Activated T-helper 17 cell treated with anti-CD3 and anti-CD28 coated beads, Interleukin-2, amount 50 U/mL, for 72 hours (primary cell): ENCODE data around the gene FAM110D. TPM values are rescaled to one million over a fixed set of nuclear protein-coding genes. Genes with fewer than 3 reads are reported as not detected.
A peak's percentile ranks its signal among the peaks of the same experiment; 100 is the strongest.

Experiments
- ATAC-seq: fragments of 150-1000 bp; cut with Tn5 transposase; replicated peaks from 2 replicates; pipeline ENCODE4 v1.10.0; 2021; ENCODE audit warnings: mild to moderate bottlenecking, moderate library complexity
- H3K27ac Mint-ChIP-seq: one replicate; pipeline ENCODE4 v1.8.0; 2022; ENCODE audit warnings: mixed read lengths
- H3K27me3 Mint-ChIP-seq: one replicate; pipeline ENCODE4 v1.8.0; 2022; ENCODE audit warnings: mixed read lengths
- H3K36me3 Mint-ChIP-seq: one replicate; pipeline ENCODE4 v1.8.0; 2022; ENCODE audit warnings: low read depth, mild to moderate bottlenecking, mixed read lengths
- H3K4me1 Mint-ChIP-seq: one replicate; pipeline ENCODE4 v1.8.0; 2022; ENCODE audit warnings: mixed read lengths
- H3K4me3 Mint-ChIP-seq: one replicate; pipeline ENCODE4 v1.8.0; 2022; ENCODE audit warnings: mild to moderate bottlenecking, mixed read lengths
- H3K9me3 Mint-ChIP-seq: one replicate; pipeline ENCODE4 v1.8.0; 2022; ENCODE audit warnings: mixed read lengths
- total RNA-seq, 2 donors: library from RNA; stranded (reverse); gene quantifications; one replicate each; pipeline ENCODE4 v1.2.3, GENCODE V29; 2022

FAM110D gene
- total RNA-seq, result not detected

- no peaks in the 10 kb centered on the region for H3K36me3 Mint-ChIP-seq
- H3K4me3 Mint-ChIP-seq, result no peak within 1 kb of the TSS
- H3K9me3 Mint-ChIP-seq, result no peaks in the 10 kb centered on the region
- H3K27me3 Mint-ChIP-seq, result peaks cover 30% of the 10 kb centered on the region
- no peak for ATAC-seq
- H3K27ac Mint-ChIP-seq, result no peak within 1 kb of the TSS
- no peaks in the 10 kb centered on the region for H3K4me1 Mint-ChIP-seq
These were observed at the start of gene FAM110D for GRCh38 chr1:26158908-26159742. FAM110D (plus strand) TSS chr1:26159079; CDS start chr1:26161292, 2,213 bp downstream.

- Mint-ChIP-seq H3K36me3 (peaks cover 11% of the 10 kb centered on the region), H3K27me3 (no peaks in the 10 kb centered on the region), H3K27ac (peak overlapping the region; percentile 92), H3K4me3 (peak overlapping the region; percentile 91), H3K4me1 (peaks cover 12% of the 10 kb centered on the region), H3K9me3 (no peaks in the 10 kb centered on the region)
- ATAC-seq, result no peak
These were observed 49.4 kb upstream of the FAM110D start for GRCh38 chr1:26109229-26110164.

- Mint-ChIP-seq H3K9me3 (no peaks in the 10 kb centered on the region), H3K27ac (peak overlapping the region; percentile 92), H3K4me1 (peaks cover 12% of the 10 kb centered on the region), H3K27me3 (no peaks in the 10 kb centered on the region), H3K4me3 (peak overlapping the region; percentile 91), H3K36me3 (peaks cover 25% of the 10 kb centered on the region)
- peak; percentile 66 for ATAC-seq
These were observed 47.9 kb upstream of the FAM110D start for GRCh38 chr1:26110731-26111529.

GRCh38 chr1:26111530-26112406 lies 47.1 kb upstream of the FAM110D start, which contains the start of gene PDIK1L:
PDIK1L (plus strand) TSS chr1:26111824; CDS start chr1:26114309, 2,485 bp downstream.
- peaks cover 12% of the 10 kb centered on the region for H3K4me1 Mint-ChIP-seq
- H3K27ac Mint-ChIP-seq, result peak within 1 kb of the TSS; percentile 92
- peak within 1 kb of the TSS; percentile 91 for H3K4me3 Mint-ChIP-seq
- H3K36me3 Mint-ChIP-seq, result peaks cover 29% of the 10 kb centered on the region
- peak; percentile 84 for ATAC-seq
- H3K9me3 Mint-ChIP-seq, result no peaks in the 10 kb centered on the region
- H3K27me3 Mint-ChIP-seq, result no peaks in the 10 kb centered on the region

- peaks cover 34% of the 10 kb centered on the region for H3K36me3 Mint-ChIP-seq
- H3K27ac Mint-ChIP-seq, result peak overlapping the region; percentile 84
- peak; percentile 10 for ATAC-seq
- peak overlapping the region; percentile 91 for H3K4me3 Mint-ChIP-seq
- H3K4me1 Mint-ChIP-seq, result peaks cover 12% of the 10 kb centered on the region
- H3K9me3 Mint-ChIP-seq, result no peaks in the 10 kb centered on the region
- H3K27me3 Mint-ChIP-seq, result no peaks in the 10 kb centered on the region
These were observed 46.5 kb upstream of the FAM110D start for GRCh38 chr1:26112407-26112775.

- Mint-ChIP-seq H3K4me3 (peak overlapping the region; percentile 91), H3K4me1 (peaks cover 13% of the 10 kb centered on the region), H3K9me3 (no peaks in the 10 kb centered on the region), H3K27me3 (no peaks in the 10 kb centered on the region), H3K36me3 (peaks cover 54% of the 10 kb centered on the region), H3K27ac (no peak overlapping the region)
- no peak for ATAC-seq
These were observed 44.5 kb upstream of the FAM110D start for GRCh38 chr1:26114165-26114927.

GRCh38 chr1:26119892-26120608 lies 38.8 kb upstream of the FAM110D start:
- peaks cover 62% of the 10 kb centered on the region for H3K36me3 Mint-ChIP-seq
- no peaks in the 10 kb centered on the region for H3K27me3 Mint-ChIP-seq
- H3K9me3 Mint-ChIP-seq, result no peaks in the 10 kb centered on the region
- ATAC-seq, result no peak
- H3K27ac Mint-ChIP-seq, result peak overlapping the region; percentile 78
- peak overlapping the region; percentile 9 for H3K4me3 Mint-ChIP-seq
- peaks cover 10% of the 10 kb centered on the region for H3K4me1 Mint-ChIP-seq

GRCh38 chr1:26121854-26122773 lies 36.8 kb upstream of the FAM110D start:
- Mint-ChIP-seq H3K4me3 (no peak overlapping the region), H3K4me1 (peaks cover 16% of the 10 kb centered on the region), H3K27ac (no peak overlapping the region), H3K9me3 (no peaks in the 10 kb centered on the region), H3K27me3 (no peaks in the 10 kb centered on the region), H3K36me3 (peaks cover 47% of the 10 kb centered on the region)
- no peak for ATAC-seq

GRCh38 chr1:26122988-26123973 lies 35.6 kb upstream of the FAM110D start:
- H3K9me3 Mint-ChIP-seq, result no peaks in the 10 kb centered on the region
- ATAC-seq, result peak; percentile 82
- H3K4me1 Mint-ChIP-seq, result peaks cover 26% of the 10 kb centered on the region
- peak overlapping the region; percentile 54 for H3K4me3 Mint-ChIP-seq
- H3K27ac Mint-ChIP-seq, result peak overlapping the region; percentile 39
- H3K27me3 Mint-ChIP-seq, result no peaks in the 10 kb centered on the region
- H3K36me3 Mint-ChIP-seq, result peaks cover 35% of the 10 kb centered on the region

GRCh38 chr1:26124418-26125331 lies 34.2 kb upstream of the FAM110D start:
- Mint-ChIP-seq H3K27ac (peak overlapping the region; percentile 19), H3K27me3 (no peaks in the 10 kb centered on the region), H3K4me1 (peaks cover 22% of the 10 kb centered on the region), H3K9me3 (no peaks in the 10 kb centered on the region), H3K4me3 (peak overlapping the region; percentile 60), H3K36me3 (peaks cover 21% of the 10 kb centered on the region)
- ATAC-seq, result no peak
